Medulla oblongata (tissue), 1 donor: ENCODE measurements around the gene CTSH.
A peak's percentile ranks its signal among the peaks of the same experiment; 100 is the strongest.
"Not testable (repeated sequence)": the region's sequence is repeated elsewhere in the genome, so short reads cannot be mapped to it uniquely, and the experiment has no call there.

ENCODE experiments used
- DNase-seq: peaks from one replicate; pipeline ENCODE4 v3.0.0-alpha.2; 2015; ENCODE audit errors: extremely low spot score

The CTSH gene

DNA sequence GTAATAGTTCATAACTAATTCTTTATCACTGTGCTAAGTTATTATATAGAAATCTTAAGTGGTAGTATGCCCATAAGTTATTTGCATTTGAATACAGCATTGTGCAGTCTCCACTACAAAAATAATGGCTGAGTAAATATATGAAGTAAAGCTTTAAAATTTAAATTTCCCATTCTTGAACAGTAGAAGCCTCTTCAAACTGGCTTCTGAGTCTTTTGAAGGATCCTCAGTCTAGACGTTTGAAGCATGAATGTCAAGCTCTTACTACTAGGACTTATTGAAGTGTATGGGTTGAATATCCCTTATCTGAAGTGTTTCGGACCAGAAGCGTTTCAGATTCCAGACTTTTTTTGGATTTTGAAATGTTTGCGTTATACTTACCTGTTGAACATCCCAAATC, 55.8 kb downstream of the CTSH start:
- no peak for DNase-seq

DNA sequence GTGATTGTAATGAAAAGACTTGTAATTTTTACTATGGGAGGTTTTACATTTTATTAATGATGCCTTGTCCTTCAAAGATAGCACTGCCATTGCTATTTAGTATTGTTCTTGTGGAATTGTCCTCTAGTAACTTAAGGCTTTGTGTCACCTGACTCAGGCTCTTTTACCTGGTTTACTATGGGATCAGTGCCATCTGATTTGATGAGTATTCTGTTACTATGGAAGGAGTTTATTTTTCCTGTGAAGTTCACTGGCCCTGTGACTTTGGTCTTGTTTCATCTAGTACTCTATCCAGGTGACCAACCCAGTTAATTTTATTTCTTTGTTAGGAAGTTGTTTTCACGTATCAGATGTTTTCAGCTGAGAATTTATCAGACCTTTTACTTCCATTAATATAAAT, 63.2 kb downstream of the CTSH start:
- DNase-seq = no peak

GRCh38 chr15:78880813-78881212, 64.0 kb downstream of the CTSH start:
- DNase-seq = no peak

DNA sequence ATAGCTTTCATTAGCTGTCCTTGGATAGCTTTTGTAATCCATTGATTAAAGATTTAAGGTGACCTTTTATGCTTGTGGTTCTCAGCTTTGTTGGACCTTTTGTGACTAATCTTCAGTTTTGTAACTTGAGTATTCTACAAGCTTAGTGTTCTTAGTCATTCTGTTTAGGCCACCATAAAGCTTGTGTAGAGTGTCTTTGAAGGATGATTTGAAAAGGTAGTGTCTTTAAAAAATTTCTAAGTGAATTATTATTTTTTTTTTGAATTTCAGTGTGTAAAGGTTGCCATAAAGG, 64.7 kb downstream of the CTSH start:
- no peak for DNase-seq

- no peak for DNase-seq
These were observed 65.2 kb downstream of the CTSH start for GRCh38 chr15:78879517-78880241.

GRCh38 chr15:78878356-78878755, 66.5 kb downstream of the CTSH start:
- no peak for DNase-seq

GRCh38 chr15:78876954-78877353, 67.9 kb downstream of the CTSH start:
- not testable (repeated sequence) for DNase-seq

DNA sequence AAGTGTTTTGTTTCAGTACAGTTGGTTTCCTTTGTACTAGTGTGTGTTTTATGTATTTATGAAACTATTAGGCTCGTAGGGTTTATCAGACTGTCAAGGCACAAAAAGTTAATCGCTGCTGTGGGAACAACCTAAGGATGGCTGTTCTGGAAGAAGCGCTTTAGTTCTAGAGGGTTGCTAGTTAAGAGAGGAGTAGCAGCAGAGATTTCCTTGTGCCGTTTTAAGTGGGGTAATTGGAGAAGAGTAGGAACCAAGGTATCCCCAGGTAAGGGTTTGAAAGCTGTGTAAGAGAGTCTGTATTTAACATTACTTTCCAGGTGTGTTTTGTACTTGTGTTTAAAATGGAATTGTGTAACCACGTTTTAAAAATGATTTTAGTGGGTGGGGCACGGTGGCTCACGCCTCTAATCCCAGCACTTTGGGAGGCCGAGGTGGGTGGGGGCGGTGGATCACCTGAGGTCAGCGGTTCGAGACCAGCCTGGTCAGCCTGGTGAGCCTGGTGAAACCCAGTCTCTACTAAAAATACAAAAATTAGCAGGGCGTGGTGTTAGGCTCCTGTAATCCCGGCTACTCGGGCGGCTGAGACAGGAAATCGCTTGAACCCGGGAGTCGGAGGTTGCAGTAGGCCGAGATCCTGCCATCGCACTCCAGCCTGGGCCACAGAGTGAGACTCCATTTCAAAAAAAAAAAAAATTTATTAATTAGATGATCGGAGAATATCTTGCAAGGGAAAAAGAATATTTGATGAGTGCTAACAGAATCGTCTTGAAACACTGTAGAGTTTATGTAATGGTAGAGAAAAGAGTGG, 69.5 kb downstream of the CTSH start:
- no peak for DNase-seq

- peak; percentile 43 for DNase-seq
These were observed 70.8 kb downstream of the CTSH start for GRCh38 chr15:78873793-78874765.

DNA sequence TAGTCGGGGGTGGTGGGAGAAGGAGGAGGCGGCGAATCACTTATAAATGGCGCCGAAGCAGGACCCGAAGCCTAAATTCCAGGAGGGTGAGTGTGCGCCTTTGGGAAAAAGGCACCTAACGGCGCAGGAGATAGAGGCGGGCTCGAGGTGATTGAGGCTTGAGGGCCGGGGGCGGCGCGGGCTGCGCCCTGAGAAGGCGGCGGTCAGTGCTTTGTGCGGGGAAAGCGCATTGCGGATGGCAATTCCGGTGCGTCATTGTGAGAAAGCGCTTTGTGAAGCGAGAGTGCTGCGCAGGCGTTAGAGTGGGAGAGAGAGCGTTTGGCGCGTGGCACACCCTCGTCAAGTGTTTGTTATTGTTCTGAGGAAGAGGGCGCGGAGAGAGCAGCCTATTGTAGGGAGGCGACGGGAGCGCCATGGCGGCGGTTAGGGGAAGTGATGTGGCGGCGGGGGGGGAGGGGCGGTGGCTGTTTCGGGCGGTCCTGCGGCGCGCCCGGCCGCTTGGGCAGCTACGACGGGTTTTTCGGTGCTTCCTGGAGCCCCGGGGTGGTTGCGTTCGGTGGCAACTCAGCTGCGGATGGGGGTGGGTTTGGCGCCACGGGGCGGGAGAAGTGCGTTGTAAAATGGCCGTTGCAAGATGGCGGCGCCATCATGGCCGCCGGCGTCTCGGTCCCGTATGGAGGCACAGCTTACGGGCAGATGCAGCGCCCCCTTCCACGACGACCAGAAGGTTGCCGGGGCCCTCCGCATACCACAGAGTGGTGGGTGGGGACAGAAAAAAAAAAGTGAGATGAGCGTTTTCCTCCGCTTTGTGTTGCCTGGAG, 71.7 kb downstream of the CTSH start:
- DNase-seq = peak; percentile 70

GRCh38 chr15:78872155-78872971, 72.5 kb downstream of the CTSH start, which contains the start of gene MORF4L1:
Gene MORF4L1 (plus strand): TSS chr15:78872890. CDS start chr15:78873018, 128 bp downstream.
- DNase-seq = peak; percentile 96

GRCh38 chr15:78871483-78872127, 73.2 kb downstream of the CTSH start:
- not testable (repeated sequence) for DNase-seq
